ENCODE results near the gene TMEM86B.
"Not testable (repeated sequence)": the region's sequence is repeated elsewhere in the genome, so short reads cannot be mapped to it uniquely, and the experiment has no call there.

The TMEM86B gene

DNA sequence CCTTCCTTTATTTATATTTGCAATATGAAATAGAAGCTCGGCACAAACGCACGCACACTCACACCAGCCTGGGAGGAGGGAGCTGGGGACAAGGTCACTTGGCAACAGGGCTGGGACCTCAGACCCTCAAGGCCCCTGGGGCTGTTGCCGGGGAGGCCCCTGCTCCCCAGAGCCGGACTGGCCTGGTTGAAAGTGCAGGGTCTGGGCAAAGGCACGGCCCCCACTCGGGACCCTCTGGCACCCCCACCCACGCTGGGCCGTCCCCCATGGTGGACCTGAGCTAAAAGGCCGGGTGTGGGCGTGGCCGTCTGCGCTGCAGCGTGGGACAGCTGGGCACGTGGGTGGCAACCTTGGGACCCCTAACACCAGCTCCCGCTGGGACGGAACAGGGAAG lies 1.2 kb upstream of the TMEM86B start:
- no peak for TF ChIP-seq JUND (IDR thresholded peaks at IDR 0.05; ENCODE audit: low read depth)
- DNase-seq (ENCODE audit: low read depth in 1 of 2, low spot score in 1 of 2): no peak
- in situ Hi-C loops (cut with HindIII; ENCODE audit: low pct_unique_long_range_greater_than_20kb, low sequenced_read_pairs): no loop called here

DNA sequence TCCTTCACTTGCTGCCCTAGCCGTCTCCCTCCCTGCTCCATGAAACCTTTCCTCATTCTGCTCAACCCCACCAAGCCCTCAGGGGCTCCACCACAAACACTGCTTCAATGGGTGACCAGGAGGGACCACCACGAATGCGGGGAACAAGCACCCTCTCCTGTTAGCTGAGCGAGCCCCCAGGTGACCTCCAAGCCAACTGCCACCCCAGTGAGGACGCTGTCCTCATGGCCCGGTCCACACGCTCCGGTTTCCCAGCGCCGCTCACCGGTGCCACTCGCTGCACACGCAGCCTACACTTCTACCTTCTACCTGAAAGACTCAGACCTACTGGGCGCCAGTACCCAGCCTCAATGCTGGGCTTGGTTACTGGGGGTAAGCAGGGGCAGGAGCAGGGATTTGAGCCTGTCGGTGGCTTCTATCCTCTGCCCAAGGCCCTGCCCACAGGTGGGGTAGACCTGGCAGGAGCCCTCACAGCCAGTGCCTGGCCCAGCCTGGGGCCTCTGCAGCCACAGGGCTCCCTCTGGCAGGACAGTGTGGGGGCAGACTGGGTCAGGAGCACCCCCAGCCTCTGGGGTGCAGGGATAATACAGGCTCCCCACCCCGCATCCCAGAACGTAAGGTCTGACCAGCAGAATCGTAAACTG lies 704 bp upstream of the TMEM86B start:
- in situ Hi-C loops (cut with HindIII; ENCODE audit: low pct_unique_long_range_greater_than_20kb, low sequenced_read_pairs): no loop called here
- TF ChIP-seq JUND (IDR thresholded peaks at IDR 0.05; ENCODE audit: low read depth): no peak
- DNase-seq (ENCODE audit: low read depth in 1 of 2, low spot score in 1 of 2): no peak

DNA sequence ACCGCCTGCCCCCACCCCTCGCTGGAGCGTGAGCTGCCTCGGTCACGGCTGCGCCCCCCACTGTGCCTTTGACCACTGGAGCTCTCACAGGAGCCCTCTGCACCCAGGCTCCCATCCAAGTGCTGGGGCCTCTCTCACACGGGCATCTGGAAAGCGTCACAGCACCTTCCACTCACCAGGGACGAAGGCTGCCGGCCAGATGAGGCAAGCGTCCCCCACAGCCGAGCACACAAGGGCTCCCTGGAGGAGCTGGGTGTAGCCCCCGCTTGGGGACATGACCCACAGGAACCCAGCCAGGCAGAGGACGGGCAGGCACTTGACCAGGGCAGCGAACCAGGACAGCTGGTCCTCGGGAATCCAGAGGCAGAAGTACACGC lies 560 bp downstream of the TMEM86B start:
- in situ Hi-C loops (cut with HindIII; ENCODE audit: low pct_unique_long_range_greater_than_20kb, low sequenced_read_pairs): no loop called here
- DNase-seq (ENCODE audit: low read depth in 1 of 2, low spot score in 1 of 2): no peak
- no peak for TF ChIP-seq JUND (IDR thresholded peaks at IDR 0.05; ENCODE audit: low read depth)

DNA sequence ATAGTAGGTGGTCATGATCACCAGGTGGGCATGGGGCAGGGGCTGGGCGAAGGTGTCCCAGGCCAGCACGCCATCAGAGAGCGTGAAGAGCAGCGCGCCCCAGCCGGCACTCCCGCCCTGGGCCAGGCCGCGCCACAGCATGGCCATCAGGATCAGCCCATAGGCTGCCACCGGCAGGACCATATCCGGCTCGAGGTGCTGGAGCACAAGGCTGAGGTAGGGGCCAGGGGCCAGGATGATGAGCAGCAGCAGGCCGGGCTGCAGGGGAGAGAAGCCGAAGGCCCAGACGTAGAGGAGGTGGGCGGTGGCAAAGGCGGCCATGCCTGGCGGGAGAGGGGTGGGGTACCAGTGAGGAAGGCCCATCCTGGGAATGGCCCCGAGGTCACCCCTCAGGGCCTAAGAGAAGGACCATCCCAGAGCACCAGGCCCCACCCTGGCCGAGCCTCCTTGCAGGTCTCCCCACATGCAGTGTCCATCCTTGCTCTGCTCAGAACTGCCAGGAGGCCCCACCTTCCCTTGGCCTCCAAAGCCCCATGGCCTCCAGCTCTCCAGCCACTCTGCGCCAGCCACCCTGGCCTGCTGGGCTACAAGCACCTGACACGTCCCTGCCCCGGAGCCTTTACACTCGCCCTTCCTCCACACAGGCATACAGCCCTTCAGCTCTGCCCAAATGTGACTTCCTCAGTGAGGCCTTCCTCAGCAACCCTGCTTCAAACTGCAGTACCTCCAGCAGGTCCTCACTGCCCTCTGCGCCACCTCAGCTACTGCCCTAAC lies 1.1 kb downstream of the TMEM86B start:
- no peak for DNase-seq (ENCODE audit: low read depth in 1 of 2, low spot score in 1 of 2)
- no peak for TF ChIP-seq JUND (IDR thresholded peaks at IDR 0.05; ENCODE audit: low read depth)
- in situ Hi-C loops (cut with HindIII; ENCODE audit: low pct_unique_long_range_greater_than_20kb, low sequenced_read_pairs): no loop called here

DNA sequence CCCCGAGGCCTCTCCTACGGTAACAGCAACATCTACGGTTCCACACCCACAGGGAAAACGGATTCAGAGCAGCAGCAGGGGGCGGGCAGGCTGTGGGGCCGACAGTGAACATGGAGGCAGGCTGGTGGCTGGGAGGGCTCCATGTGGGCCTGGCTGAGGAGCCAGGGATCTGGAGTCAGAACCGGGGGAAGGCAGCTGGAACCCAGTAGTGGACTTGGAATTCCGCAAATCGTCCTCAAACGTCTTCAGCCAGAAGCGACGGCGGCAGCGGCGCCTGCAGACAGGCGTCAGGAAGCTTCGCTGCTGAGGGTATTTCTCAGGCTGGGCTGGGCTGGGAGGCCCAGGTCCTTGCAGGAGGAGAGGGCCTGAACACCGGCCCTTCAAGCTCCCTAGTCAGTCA lies 1.8 kb downstream of the TMEM86B start:
- in situ Hi-C loops (cut with HindIII; ENCODE audit: low pct_unique_long_range_greater_than_20kb, low sequenced_read_pairs): no loop called here
- no peak for DNase-seq (ENCODE audit: low read depth in 1 of 2, low spot score in 1 of 2)
- TF ChIP-seq JUND (IDR thresholded peaks at IDR 0.05; ENCODE audit: low read depth): no peak

DNA sequence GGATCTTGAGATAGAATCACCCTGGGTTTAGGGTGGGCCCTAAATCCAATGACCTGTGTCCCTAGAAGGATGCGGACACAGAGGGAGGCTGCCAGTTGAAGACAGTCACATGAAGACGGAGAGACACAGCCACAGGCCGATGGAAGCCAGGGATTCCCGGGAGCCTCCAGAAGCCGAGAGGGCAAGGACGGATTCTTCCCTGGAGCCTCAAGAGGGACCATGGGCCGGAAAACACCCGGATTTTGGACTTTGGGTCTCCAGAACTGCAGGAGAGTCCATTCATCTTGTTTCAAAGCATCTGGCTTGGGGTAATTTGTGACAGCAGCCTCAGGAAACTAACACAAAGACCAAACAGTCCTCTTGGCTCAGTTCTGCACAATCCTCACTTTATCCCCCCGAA lies 2.3 kb downstream of the TMEM86B start:
- DNase-seq (ENCODE audit: low read depth in 1 of 2, low spot score in 1 of 2): no peak
- in situ Hi-C loops (cut with HindIII; ENCODE audit: low pct_unique_long_range_greater_than_20kb, low sequenced_read_pairs): no loop called here
- no peak for TF ChIP-seq JUND (IDR thresholded peaks at IDR 0.05; ENCODE audit: low read depth)

DNA sequence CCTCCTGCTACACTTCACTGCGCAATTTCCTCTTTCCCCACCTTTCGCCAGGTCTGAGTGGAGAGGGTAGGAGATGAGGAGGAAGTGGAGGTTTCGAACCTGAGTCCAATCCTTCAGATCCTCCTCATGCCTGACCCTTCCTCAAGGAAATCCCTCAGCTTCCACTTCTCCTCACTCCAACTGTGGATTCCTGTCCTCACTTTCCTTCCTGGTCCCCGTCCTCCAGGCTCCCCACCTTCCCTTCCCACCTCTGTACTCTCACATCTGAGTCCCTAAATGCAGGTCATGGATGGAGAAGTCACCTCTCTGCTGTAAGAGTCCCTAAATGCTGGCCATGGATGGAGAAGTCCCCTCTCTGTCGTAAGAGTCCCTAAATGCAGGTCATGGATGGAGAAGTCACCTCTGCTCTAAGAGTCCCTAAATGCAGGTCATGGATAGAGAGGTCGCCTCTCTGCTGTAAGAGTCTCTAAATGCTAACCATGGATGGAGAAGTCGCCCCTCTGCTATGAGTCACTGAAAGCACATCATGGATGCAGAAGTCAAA lies 3.1 kb downstream of the TMEM86B start:
- TF ChIP-seq JUND (IDR thresholded peaks at IDR 0.05; ENCODE audit: low read depth): no peak
- in situ Hi-C loops (cut with HindIII; ENCODE audit: low pct_unique_long_range_greater_than_20kb, low sequenced_read_pairs): no loop called here
- DNase-seq (ENCODE audit: low read depth in 1 of 2, low spot score in 1 of 2): no peak

DNA sequence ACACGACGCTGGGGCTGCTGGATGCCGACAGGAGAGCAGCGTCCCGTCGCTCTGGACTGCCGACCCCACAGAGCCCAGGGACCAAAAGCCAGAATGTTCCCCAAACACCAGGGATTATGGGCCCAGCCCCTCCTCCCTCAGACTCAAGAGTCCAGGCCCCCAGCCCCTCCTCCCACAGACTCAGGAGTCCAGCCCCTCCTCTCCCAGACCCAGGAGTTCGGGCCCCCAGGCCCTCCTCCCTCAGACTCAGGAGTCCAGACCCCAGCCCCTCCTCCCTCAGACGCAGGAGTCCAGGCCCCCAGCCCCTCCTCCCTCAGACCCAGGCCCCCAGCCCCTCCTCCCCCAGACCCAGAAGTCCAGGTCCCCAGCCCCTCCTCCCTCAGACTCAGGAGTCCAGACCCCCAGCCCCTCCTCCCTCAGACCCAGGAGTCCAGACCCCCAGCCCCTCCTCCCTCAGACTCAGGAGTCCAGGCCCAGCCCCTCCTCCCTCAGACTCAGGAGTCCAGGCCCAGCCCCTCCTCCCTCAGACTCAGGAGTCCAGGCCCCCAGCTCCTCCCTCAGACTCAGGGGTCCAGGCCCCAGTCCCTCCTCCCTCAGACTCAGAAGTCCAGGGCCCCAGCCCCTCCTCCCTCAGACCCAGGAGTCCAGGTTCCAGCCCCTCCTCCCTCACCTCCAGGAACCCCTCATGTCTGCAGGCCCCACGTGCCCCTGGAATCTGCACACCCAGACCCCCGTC lies 3.7 kb downstream of the TMEM86B start:
- DNase-seq (ENCODE audit: low read depth in 1 of 2, low spot score in 1 of 2); in situ Hi-C loops (cut with HindIII; ENCODE audit: low pct_unique_long_range_greater_than_20kb, low sequenced_read_pairs): not testable (repeated sequence)

DNA sequence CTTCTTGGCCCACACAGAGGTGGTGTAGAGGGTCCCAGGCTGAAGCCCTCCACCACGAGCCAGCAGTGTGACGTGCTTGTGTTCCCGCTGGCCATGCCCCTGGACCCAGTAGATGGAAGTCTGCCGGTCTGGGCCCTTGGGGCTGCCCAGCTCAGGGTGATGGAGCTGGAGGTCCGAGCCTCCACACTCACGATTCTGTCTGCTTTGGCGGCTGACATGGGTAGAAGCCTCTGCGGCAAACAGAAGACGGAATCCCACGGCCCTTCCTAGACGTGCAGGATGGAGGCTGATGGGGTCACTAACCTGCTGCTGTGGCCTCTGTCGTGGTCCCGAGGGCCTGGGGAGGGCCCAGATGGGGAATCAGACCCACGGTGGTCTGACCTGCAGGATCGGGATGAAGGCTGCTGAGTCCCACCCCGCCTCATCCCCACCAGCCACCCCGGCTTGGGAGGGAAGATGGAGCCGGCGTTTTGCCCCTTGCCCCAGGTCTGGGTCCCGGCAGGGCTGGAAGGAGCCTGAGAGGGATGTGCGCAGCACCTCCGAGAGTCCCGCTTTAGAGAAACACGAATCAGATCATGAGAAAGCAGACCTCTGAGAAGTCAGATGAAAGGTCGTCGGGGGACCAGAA lies 4.4 kb downstream of the TMEM86B start:
- no peak for TF ChIP-seq JUND (IDR thresholded peaks at IDR 0.05; ENCODE audit: low read depth)
- DNase-seq (ENCODE audit: low read depth in 1 of 2, low spot score in 1 of 2): no peak

DNA sequence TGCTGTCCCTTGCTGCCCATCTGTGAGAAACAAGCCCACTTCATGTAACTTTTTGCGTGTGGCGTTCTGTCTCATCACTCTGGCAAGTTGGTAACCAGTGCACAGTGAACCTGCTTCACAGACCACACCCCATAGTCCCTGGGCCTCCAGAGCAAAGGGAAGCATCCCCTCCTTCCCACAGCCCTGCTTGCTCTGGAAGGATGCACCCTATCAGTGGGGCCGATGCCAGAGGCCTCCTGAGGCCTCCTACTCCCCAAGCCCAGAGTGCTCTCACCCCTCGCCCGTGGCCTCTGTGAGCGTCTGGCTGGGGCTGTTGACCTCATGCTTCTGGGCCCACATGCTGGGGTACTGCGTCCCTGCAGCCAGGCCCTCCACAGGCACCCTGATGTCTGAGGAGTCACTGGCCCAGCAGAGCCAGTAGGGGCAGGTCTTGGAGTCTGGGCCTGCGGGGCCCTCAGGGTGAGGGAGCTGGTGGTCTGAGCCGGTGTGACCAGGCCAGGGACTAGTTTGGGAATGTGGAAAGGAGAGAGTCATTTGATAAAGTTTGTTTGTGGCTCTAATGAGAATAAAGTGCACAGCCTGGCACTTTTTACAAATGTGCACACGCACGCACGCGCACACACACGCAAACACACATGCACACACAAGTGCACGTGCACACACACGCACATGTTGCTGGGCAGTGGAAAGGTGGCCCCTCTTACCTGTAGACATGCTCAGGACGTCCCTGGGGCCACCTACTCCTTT lies 5.1 kb downstream of the TMEM86B start:
- DNase-seq (ENCODE audit: low read depth in 1 of 2, low spot score in 1 of 2): no peak
- in situ Hi-C loops (cut with HindIII; ENCODE audit: low pct_unique_long_range_greater_than_20kb, low sequenced_read_pairs): no loop called here
- no peak for TF ChIP-seq JUND (IDR thresholded peaks at IDR 0.05; ENCODE audit: low read depth)

More for the DNA sequence above, 4.4 kb downstream of the TMEM86B start:
- in situ Hi-C loops (cut with HindIII; ENCODE audit: low pct_unique_long_range_greater_than_20kb, low sequenced_read_pairs): no loop called here

DNA sequence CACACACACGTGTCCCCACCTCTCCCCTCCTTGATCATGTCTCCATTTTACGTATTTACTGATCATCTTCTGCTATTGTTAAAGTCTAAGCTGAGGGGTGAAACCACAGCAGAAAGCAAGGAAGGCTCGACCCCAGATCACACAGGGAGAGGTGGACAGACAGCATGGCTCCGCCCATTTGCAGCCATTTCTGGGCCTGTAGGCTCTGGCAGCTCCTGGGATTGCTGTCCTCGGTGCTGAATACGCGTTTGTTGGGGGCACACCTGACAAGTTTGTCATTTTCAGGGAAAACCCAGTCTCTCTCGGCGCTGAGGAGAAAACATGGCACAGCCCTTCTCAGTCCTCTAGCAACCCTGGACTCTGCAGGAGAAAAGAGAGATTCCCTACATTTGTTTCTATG lies 8.0 kb downstream of the TMEM86B start:
- TF ChIP-seq JUND (IDR thresholded peaks at IDR 0.05; ENCODE audit: low read depth): no peak
- in situ Hi-C loops (cut with HindIII; ENCODE audit: low pct_unique_long_range_greater_than_20kb, low sequenced_read_pairs): no loop called here
- DNase-seq (ENCODE audit: low read depth in 1 of 2, low spot score in 1 of 2): no peak

All from T47D (cell line).